ENCODE measurements around the gene ASH1L.
A peak's percentile ranks its signal among the peaks of the same experiment; 100 is the strongest.
"Not testable (repeated sequence)": the region's sequence is repeated elsewhere in the genome, so short reads cannot be mapped to it uniquely, and the experiment has no call there.

Gene ASH1L

DNA sequence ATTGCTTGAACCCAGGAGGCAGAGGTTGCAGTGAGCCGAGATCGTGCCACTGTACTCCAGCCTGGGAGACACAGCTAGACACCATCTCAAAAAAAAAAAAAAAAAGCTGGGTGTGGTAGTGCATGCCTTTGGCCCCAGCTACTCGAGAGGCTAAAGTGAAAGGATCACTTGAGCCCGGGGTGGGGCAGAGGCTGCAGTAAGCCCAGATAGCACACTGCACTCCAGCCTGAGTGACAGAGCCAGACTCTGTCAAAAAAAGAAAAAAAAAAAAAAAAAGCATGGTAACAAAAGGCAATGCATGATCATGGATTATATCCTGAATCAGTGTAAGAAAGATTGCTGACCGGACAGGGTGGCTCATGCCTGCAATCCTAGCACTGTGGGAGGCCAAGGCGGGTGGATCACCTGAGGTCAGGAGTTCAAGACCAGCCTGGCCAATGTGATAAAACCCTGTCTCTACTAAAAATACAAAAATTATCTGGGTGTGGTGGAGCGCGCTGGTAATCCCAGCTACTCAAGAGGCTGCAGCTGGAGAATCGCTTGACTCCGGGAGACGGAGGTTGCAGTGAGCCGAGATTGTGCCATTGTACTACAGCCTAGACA is 165.6 kb downstream of the ASH1L start:
- Mint-ChIP-seq H3K36me3 (ENCODE audit: low read depth) (peaks cover 40% of the 10 kb centered on the region), H3K27ac (no peak overlapping the region), H3K9me3 (no peaks in the 10 kb centered on the region), H3K27me3 (no peaks in the 10 kb centered on the region), H3K4me1 (no peaks in the 10 kb centered on the region), H3K4me3 (no peak overlapping the region)
- ATAC-seq (no peak), DNase-seq (no peak)

DNA sequence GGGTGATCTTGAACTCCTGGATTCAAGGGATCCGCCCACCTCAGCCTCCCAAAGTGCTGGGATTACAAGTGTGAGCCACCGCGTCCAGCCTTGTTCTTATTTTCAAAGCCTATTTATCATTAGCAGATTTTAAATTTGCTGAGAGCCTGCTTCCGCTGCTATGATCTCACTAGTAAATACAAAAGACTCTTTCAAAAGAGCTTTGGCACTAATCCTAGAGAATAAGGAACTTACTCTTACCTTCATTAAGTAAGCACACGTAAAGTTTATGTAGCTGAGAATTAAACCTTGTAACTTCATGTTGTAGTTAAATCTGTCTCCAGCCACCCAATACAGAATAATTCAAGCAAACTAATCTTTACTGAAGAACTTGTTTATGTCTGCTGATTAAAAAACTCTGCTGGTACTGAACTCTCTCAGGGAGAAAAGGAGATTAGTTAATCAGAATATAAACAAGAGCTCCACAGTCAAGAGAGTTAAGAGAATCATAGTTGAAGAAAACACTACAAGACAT is 169.6 kb downstream of the ASH1L start:
- DNase-seq: no peak
- Mint-ChIP-seq H3K4me1 (no peaks in the 10 kb centered on the region), H3K27me3 (no peaks in the 10 kb centered on the region), H3K4me3 (no peak overlapping the region), H3K36me3 (ENCODE audit: low read depth) (peaks cover 50% of the 10 kb centered on the region), H3K27ac (no peak overlapping the region), H3K9me3 (no peaks in the 10 kb centered on the region)
- no peak for ATAC-seq

DNA sequence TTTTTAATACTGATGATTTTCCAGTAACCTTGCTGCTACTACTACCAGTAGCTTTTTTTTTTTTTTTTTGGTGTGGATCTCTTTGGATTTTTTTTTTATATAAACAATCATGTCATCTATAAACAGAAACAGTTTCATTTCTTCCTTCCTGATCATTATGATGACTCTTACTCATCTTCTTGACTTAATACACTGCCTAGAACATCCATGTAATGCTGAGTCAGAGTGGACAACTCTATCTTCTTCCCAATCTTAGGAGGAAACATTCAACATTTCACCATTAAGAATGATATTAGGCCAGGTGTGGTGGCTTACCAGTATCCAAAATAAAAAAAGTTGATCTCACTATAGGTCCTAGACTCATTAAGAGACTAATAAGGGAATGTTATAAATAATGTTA is 172.8 kb downstream of the ASH1L start:
- H3K4me1 Mint-ChIP-seq: no peaks in the 10 kb centered on the region
- H3K4me3 Mint-ChIP-seq: no peak overlapping the region
- ATAC-seq (no peak), DNase-seq (no peak)
- no peak overlapping the region for H3K27ac Mint-ChIP-seq
- no peaks in the 10 kb centered on the region for H3K9me3 Mint-ChIP-seq
- peaks cover 50% of the 10 kb centered on the region for H3K36me3 Mint-ChIP-seq (ENCODE audit: low read depth)
- no peaks in the 10 kb centered on the region for H3K27me3 Mint-ChIP-seq

DNA sequence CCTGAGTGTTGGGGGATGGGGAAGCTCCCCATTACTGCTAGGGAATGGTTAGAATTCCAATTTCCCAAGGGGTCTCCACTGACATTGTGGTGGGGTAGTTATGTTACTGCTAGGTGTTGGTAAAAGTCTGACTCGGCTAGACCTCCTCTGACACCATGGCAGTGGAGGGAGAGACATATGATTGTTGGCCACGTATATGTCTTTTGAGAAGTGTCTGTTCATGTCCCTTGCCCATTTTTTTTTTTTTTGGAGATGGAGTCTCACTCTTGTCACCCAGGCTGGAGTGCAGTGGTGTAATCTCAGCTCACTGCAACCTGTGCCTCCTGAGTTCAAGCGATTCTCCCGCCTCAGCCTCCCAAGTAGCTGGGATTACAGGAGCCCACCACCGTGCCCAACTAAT is 176.8 kb downstream of the ASH1L start:
- H3K4me1 Mint-ChIP-seq, H3K4me3 Mint-ChIP-seq, H3K27me3 Mint-ChIP-seq, H3K27ac Mint-ChIP-seq, H3K9me3 Mint-ChIP-seq, ATAC-seq, DNase-seq: not testable (repeated sequence)
- H3K36me3 Mint-ChIP-seq (ENCODE audit: low read depth): peaks cover 35% of the 10 kb centered on the region

DNA sequence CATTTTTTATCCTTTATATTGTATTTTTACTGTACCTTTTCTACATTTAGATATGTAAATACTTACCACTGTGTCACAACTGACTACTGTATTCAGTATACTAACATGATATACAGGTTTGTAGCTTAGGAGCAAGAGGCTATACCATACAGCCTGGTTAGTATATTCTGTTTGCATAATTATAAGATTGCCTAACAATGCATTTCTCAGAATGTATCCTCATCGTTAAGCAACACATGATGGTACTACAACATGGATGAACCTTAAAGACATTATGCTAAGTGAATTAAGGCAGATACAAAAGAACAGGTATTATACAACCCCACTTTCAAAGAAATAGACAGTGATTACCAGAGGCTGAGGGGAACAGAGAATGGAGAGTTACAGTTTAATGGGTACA is 179.2 kb downstream of the ASH1L start:
- Mint-ChIP-seq H3K27ac (no peak overlapping the region), H3K27me3 (no peaks in the 10 kb centered on the region), H3K4me3 (no peak overlapping the region), H3K9me3 (no peaks in the 10 kb centered on the region), H3K4me1 (no peaks in the 10 kb centered on the region), H3K36me3 (ENCODE audit: low read depth) (peaks cover 31% of the 10 kb centered on the region)
- DNase-seq: no peak
- no peak for ATAC-seq

DNA sequence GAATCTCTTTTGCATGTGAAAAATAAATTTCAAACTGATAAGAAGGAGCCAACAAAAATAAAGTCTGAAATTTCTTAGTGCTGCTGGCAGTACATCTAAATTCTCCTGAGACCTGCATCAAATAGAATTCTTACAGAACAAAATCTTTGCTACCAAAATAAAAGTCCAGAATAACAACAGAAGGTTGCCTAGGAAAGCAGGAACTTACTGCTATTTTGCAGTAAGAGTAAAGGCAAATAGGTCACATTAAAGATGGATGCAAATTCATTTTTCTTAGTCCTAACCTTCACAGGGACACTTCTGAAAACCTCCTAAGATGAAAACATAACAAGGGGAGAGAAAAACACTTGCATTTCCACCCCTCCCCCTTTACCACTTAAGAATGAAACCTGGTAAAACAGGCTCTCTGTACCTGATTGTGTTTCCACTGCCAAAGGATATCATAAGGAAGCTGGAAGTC is 182.9 kb downstream of the ASH1L start:
- Mint-ChIP-seq H3K9me3 (no peaks in the 10 kb centered on the region), H3K4me3 (no peak overlapping the region), H3K27ac (no peak overlapping the region), H3K36me3 (ENCODE audit: low read depth) (peaks cover 30% of the 10 kb centered on the region), H3K4me1 (peaks cover 2% of the 10 kb centered on the region), H3K27me3 (no peaks in the 10 kb centered on the region)
- DNase-seq (no peak), ATAC-seq (no peak)

DNA sequence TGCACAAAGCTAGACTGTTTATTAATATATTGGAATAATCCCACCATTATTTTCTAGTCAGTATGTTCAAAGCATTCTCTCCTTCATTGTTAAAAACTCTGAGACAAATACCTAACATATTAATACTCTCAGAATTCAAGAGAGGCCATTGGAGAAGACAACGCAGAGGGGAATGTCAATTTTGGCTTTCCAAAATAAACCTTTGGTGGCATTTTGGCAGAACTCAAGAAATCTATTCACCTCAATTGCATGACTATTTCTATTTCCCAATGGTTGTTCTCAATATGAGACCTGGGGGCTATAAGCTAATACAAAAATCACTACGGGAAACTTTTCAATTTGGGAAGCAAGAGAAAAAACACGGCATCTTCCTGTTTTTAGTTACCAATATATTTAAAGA is 183.4 kb downstream of the ASH1L start:
- no peak for DNase-seq
- Mint-ChIP-seq H3K4me3 (no peak overlapping the region), H3K4me1 (peaks cover 2% of the 10 kb centered on the region), H3K9me3 (no peaks in the 10 kb centered on the region), H3K36me3 (ENCODE audit: low read depth) (peaks cover 29% of the 10 kb centered on the region), H3K27ac (no peak overlapping the region), H3K27me3 (no peaks in the 10 kb centered on the region)
- no peak for ATAC-seq

DNA sequence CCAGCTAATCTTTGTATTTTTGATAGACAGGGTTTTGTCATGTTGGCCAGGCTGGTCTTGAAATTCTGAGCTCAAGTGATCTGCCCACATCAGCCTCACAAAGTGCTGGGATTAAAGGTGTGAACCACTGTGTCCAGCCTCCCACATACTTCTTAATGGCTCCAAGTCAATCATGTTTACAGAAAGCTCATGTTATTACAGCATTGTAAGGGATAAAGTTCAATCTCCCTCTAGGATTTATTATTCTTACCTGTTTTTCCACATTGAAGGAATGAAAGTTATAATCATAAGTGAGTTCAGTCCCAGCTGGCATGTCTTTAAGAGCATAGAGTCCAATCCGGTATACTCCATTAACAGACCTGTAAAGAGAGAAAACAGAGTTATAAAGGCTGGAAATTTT is 202.6 kb downstream of the ASH1L start:
- DNase-seq: no peak
- no peak overlapping the region for H3K4me3 Mint-ChIP-seq
- no peaks in the 10 kb centered on the region for H3K4me1 Mint-ChIP-seq
- no peak for ATAC-seq
- no peak overlapping the region for H3K27ac Mint-ChIP-seq
- H3K27me3 Mint-ChIP-seq: no peaks in the 10 kb centered on the region
- H3K36me3 Mint-ChIP-seq (ENCODE audit: low read depth): peaks cover 13% of the 10 kb centered on the region
- no peaks in the 10 kb centered on the region for H3K9me3 Mint-ChIP-seq

DNA sequence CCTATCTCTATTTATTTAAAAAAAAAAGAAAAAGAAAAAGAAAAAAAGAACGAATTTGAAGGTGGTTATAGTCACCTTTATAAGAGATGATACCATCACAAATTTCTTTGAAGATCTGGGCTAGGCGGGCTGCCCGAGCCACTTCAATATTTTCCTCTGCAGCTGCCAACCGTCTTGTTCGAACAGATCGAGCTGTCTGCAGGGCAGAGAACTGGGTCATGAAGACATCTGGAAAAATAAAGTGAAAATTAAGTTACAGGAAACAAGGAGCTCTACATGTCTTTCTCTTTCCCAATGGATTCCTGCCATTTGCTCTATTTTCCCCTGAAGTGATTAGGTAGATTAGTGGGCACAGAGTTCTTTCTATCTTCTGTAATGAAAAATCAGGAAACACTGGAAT is 210.0 kb downstream of the ASH1L start:
- DNase-seq (no peak), ATAC-seq (no peak)
- Mint-ChIP-seq H3K9me3 (no peaks in the 10 kb centered on the region), H3K27me3 (no peaks in the 10 kb centered on the region), H3K36me3 (ENCODE audit: low read depth) (peaks cover 46% of the 10 kb centered on the region), H3K4me3 (no peak overlapping the region), H3K27ac (no peak overlapping the region), H3K4me1 (no peaks in the 10 kb centered on the region)

DNA sequence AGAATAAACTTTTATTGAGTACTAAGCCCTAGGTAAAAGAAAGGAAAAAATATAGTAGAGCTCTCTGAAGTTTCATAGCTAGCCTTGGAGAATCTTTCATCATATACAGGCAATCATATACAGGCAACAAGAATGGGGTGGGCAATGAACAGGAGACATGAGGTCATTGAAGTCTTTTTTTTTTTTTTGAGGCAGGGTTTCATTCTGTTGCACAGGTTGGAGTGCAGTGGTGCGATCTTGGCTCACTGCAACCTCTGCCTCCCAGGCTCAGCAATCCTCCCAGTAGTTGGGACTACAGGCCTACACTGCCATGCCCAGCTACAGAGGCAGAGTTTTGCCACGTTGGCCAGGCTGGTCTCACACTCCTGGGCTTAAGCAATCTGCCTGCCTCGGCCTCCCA is 219.8 kb downstream of the ASH1L start:
- H3K36me3 Mint-ChIP-seq (ENCODE audit: low read depth): peaks cover 40% of the 10 kb centered on the region
- no peaks in the 10 kb centered on the region for H3K27me3 Mint-ChIP-seq
- no peak overlapping the region for H3K27ac Mint-ChIP-seq
- H3K4me3 Mint-ChIP-seq: no peak overlapping the region
- no peak for ATAC-seq
- no peaks in the 10 kb centered on the region for H3K9me3 Mint-ChIP-seq
- peaks cover 3% of the 10 kb centered on the region for H3K4me1 Mint-ChIP-seq
- DNase-seq: no peak

DNA sequence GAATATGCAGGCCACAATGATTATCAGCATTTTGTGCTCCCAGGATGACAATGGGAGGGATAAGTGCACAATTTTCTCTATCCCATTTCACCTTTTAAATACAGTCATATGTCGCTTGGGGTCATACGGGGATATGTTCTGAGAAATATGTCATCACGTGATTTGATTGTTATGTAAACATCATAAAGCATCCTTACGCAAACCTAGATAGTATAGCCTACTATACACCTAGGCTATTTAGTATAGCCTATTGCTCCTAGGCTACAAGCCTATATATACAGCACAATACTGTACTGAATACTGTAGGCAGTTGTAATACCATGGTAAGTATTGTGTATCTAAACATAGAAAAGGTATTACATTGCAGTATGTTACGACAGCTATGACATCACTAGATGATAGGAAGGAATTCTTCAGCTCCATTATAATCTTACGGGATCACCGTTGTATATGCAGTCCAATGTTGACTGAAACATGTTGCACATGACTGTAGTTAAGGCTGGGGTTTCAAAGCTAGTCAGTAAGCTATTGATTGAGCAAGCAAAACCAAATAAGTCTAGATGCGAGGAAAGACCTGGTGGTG is 223.0 kb downstream of the ASH1L start:
- ATAC-seq (no peak), DNase-seq (no peak)
- H3K4me1 Mint-ChIP-seq: peaks cover 3% of the 10 kb centered on the region
- H3K36me3 Mint-ChIP-seq (ENCODE audit: low read depth): peaks cover 46% of the 10 kb centered on the region
- H3K9me3 Mint-ChIP-seq: no peaks in the 10 kb centered on the region
- no peak overlapping the region for H3K4me3 Mint-ChIP-seq
- H3K27ac Mint-ChIP-seq: peak overlapping the region; percentile 1
- no peaks in the 10 kb centered on the region for H3K27me3 Mint-ChIP-seq

DNA sequence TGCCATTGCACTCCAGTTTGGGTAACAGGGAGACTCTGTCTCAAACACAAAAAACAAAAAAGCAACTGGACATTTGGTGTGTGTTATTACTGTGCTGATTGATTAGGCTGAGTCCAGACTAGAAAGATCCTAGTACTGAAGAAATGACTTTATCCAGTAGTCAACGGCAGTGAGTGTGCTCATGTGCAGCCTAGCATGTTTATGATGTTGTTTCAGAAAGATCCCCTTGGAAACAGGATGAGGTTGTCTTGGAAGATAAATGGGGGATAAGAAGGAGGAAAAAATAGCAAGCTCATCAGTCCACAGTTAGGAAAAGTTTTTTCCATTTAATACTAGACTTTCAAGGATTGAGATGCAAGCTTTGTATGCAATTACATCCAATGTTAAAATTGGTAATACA is 227.6 kb downstream of the ASH1L start:
- H3K27me3 Mint-ChIP-seq: no peaks in the 10 kb centered on the region
- H3K4me3 Mint-ChIP-seq: no peak overlapping the region
- H3K4me1 Mint-ChIP-seq: peaks cover 3% of the 10 kb centered on the region
- DNase-seq (no peak), ATAC-seq (no peak)
- peaks cover 47% of the 10 kb centered on the region for H3K36me3 Mint-ChIP-seq (ENCODE audit: low read depth)
- no peaks in the 10 kb centered on the region for H3K9me3 Mint-ChIP-seq
- no peak overlapping the region for H3K27ac Mint-ChIP-seq

DNA sequence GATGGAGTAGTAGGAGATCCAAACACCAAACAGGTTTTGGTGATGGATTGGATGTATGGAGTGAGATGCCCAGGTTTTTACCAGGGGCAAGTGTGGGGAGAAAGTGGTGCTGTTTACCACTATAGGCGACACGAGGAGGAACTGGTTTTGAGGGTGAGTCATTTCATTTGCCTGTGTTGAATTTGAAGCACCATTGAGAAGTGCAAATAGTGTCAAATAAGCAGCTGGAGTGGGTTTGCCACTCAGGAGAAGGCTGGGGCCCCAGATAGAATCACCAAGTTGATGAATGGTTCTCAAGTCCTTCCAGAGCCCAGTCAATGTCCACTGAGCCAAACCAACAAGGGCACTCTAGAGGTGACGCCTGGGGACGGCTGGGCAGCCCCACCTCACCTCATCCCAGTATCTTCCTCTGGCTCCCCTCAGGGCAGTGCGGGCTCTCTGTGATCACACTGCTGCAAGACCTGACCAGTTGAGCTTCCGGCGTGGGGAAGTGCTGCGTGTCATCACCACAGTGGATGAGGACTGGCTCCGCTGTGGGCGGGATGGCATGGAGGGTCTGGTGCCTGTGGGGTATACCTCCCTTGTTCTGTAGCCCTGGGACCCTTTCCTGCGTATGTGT is 232.5 kb downstream of the ASH1L start:
- ATAC-seq (peak; percentile 5), DNase-seq (no peak)
- H3K27me3 Mint-ChIP-seq: no peaks in the 10 kb centered on the region
- H3K4me3 Mint-ChIP-seq: no peak overlapping the region
- H3K9me3 Mint-ChIP-seq: no peaks in the 10 kb centered on the region
- H3K4me1 Mint-ChIP-seq: peaks cover 8% of the 10 kb centered on the region
- H3K27ac Mint-ChIP-seq: no peak overlapping the region
- H3K36me3 Mint-ChIP-seq (ENCODE audit: low read depth): peaks cover 26% of the 10 kb centered on the region

DNA sequence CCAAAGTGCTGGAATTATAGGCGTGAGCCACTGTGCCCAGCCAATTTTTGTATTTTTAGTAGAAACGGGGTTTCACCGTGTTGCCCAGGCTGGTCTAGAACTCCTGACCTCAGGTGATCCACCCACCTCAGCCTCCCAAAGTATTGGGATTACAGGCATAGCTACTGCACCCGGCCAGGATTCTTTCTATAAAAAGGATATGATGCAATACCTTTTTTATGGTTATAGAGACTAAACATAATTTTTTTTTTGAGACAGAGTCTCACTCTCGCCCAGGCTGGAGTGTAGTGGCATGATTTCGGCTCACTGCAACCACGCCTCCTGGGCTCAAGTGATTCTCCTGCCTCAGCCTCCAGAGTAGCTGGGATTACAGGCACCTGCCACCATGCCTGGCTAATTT is 233.7 kb downstream of the ASH1L start:
- H3K9me3 Mint-ChIP-seq, H3K27ac Mint-ChIP-seq, H3K4me3 Mint-ChIP-seq, H3K27me3 Mint-ChIP-seq, ATAC-seq, DNase-seq: not testable (repeated sequence)
- peaks cover 12% of the 10 kb centered on the region for H3K4me1 Mint-ChIP-seq
- H3K36me3 Mint-ChIP-seq (ENCODE audit: low read depth): peaks cover 21% of the 10 kb centered on the region

DNA sequence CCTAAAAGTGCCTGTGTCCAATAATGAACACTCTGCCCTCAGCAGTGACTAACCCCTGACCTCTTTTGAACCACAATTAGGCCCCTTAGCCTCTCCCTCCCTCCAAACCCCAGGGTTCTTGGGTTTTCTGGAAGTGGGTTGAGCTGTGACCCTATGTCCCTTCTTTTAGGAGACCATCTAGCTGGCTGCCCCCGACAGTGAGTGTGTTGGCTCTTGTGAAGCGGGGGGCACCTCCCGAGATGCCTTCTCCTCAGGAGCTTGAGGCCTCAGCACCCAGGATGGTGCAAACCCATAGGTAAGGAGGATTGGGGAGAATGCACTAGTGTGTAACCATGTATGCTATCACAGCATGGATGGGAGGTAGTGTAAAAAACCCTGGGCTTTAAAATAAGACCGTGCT is 234.6 kb downstream of the ASH1L start:
- peaks cover 12% of the 10 kb centered on the region for H3K4me1 Mint-ChIP-seq
- ATAC-seq: no peak
- H3K4me3 Mint-ChIP-seq: no peak overlapping the region
- H3K27ac Mint-ChIP-seq: no peak overlapping the region
- peaks cover 16% of the 10 kb centered on the region for H3K36me3 Mint-ChIP-seq (ENCODE audit: low read depth)
- H3K27me3 Mint-ChIP-seq: no peaks in the 10 kb centered on the region
- no peak for DNase-seq
- no peaks in the 10 kb centered on the region for H3K9me3 Mint-ChIP-seq

Data from activated naive CD8-positive, alpha-beta T cell treated with anti-CD3 and anti-CD28 coated beads, Interleukin-2, amount 50 U/mL, for 24 hours (primary cell).